Right ventricle myocardium inferior (tissue), 1 donor: Measurements from ENCODE around the gene TRIM9. TPM values are rescaled to one million over a fixed set of nuclear protein-coding genes. Genes with fewer than 3 reads are reported as not detected.
"Not testable (repeated sequence)": the region's sequence is repeated elsewhere in the genome, so short reads cannot be mapped to it uniquely, and the experiment has no call there.

ENCODE experiments used
- ATAC-seq: fragments of 200-7000 bp; cut with Tn5 transposase; one replicate; pipeline ENCODE4 v1.9.1; 2020; ENCODE audit warnings: mild to moderate bottlenecking, moderate library complexity
- DNase-seq: peaks from one replicate; pipeline ENCODE4 v3.0.0; 2021; ENCODE audit errors: missing footprints
- intact Hi-C: fragments of 100-400 bp; cut with DNase I; formaldehyde crosslinking; loops from one replicate; pipeline ENCODE4 v1.11.0; 2022
- total RNA-seq: library from RNA; stranded (reverse); fragmentation: NEBNext Ultra II Directional; extraction: Animal tissue kit (Norgen Biotek cat#: 25700); gene quantifications from one replicate; pipeline ENCODE4 v1.2.1, GENCODE V29; 2021
- donor health status: DM: no; HTN: yes; CAD: no; lungs with severe emphysema.

Gene TRIM9
- total RNA-seq, 1 donor from 2014 or later: 0.62 TPM

DNA sequence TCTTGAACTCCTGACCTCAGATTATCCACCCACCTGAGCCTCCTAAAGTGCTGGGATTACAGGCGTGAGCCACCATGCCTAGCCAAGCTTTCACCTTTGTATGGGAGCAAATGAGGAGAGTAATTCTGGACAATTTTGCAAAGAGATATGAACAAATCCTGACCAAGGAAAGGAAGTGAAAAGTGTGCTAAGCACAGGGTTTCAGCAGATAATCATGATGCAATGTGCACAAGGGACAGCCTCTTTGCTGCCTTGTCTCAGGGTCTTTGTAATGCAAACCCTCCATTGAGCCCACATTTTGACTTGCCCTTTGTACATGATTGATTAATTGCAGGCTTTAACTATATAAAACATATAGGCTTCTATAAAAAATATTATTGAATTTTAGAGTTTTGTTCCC is 141.4 kb downstream of the TRIM9 start:
- intact Hi-C loops: loop anchor here (10.0 kb wide), 1 partner anchor 141 kb away; the partner anchor contains the start of gene TRIM9
- DNase-seq: no peak
- no peak for ATAC-seq

DNA sequence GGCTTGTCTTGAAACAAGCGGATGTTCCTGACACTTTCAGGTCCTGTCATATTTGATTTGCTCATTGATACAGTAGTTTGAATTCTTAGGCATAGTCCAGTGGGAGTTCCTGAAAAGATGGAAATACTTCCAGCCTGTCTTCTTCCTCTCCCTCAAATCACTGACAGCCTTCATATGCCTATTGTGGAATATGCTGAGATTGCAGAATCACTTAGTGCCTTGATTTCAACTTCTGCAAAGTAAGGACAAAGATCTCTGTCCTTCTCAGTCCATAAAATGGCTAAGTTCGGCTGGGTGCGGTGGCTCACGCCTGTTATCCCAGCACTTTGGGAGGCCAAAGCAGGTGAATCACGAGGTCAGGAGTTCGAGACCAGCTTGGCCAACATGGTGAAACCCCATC is 143.9 kb downstream of the TRIM9 start:
- DNase-seq (no peak), ATAC-seq (no peak)
- intact Hi-C loops: loop anchor here (10.0 kb wide), 1 partner anchor 144 kb away; the partner anchor contains the start of gene TRIM9

- intact Hi-C loops: no loop called here
- no peak for ATAC-seq
- no peak for DNase-seq
Observed at GRCh38 chr14:50948205-50948604, 146.7 kb downstream of the TRIM9 start.

- DNase-seq (no peak), ATAC-seq (no peak)
- intact Hi-C loops: no loop called here
Observed at GRCh38 chr14:50947446-50947845, 147.5 kb downstream of the TRIM9 start.

GRCh38 chr14:50946234-50946935 is 148.5 kb downstream of the TRIM9 start:
- intact Hi-C loops: no loop called here
- no peak for DNase-seq
- no peak for ATAC-seq

GRCh38 chr14:50944647-50945413 is 150.1 kb downstream of the TRIM9 start:
- DNase-seq: peak; percentile 75
- intact Hi-C loops: no loop called here
- ATAC-seq: peak; percentile 66

- ATAC-seq (peak; percentile 96), DNase-seq (peak; percentile 95)
- intact Hi-C loops: no loop called here
Observed at GRCh38 chr14:50943943-50944646, 150.8 kb downstream of the TRIM9 start, which contains the start of gene PYGL. Gene PYGL (minus strand): TSS chr14:50944483. CDS start chr14:50944403, 80 bp downstream.

DNA sequence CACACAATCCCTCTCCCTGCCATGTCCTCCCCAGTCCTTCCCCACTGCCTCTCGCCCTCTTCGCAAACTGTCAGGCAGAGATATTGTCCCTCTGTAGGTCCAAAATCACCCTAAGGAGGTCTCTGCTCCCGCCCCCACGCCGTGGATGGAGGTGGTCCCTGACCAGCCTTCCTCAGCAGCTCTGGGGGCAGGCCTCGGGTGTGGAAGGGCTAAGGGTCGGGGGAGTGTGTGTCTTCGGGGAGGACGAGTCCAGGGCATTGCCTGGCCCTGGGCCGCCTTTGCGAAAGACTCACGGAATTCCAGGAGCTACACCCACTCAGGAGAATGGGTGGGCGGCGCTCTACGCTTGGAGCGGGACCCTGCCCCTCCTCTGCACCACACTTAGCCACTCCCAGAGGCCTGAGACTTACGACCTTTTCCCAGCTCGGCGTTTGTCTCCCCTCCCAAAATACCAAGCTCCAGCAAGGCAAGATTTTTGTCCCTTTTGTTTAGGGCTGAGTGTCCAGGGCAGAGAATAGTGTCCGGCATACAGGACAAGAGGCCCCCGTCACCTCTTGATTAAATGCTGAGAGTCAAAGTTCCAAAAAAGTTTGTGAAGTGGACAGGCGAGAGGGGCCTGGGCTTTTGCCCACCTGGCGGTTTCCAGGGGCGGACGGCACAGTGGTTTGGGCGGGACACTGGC is 151.5 kb downstream of the TRIM9 start:
- intact Hi-C loops: no loop called here
- DNase-seq (peak; percentile 84), ATAC-seq (peak; percentile 79)

DNA sequence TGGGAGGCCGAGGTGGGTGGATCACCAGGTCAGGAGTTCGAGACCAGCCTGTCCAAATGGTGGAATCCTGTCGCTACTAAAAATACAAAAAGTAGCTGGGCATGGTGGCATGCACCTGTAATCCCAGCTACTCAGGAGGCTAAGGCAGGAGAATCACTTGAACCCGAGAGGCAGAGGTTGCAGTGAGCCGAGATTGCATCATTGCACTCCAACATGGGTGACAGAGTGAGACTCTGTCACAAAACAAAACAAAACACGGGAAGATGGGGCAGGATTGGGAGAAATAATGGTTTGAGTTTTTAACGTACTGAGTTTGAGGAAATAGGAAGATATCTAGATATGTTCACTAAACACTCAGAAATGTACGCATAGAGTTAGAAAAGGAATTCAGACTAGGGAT is 153.3 kb downstream of the TRIM9 start:
- DNase-seq, ATAC-seq, intact Hi-C loops: not testable (repeated sequence)

GRCh38 chr14:50941151-50941550 is 153.8 kb downstream of the TRIM9 start:
- intact Hi-C loops: no loop called here
- no peak for DNase-seq
- ATAC-seq: no peak

DNA sequence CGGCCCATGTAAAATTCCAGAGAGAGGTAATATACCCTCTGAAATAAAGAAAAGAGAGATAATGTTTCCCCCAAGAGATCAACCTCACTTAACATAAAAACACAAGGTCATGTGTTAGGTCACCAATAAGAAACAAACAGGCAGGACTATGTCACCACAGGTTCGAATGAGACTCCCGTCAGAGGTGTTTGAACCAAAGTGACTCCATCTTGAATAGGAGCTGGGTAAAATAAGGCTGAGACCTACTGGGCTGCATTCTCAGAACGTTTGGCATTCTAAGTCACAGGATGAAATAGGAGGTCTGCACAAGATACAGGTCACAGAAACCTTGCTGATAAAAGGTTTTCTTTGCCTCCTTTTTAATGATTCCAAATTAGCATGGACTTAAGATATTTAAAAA is 157.1 kb downstream of the TRIM9 start:
- DNase-seq (no peak), ATAC-seq (no peak)
- intact Hi-C loops: no loop called here

DNA sequence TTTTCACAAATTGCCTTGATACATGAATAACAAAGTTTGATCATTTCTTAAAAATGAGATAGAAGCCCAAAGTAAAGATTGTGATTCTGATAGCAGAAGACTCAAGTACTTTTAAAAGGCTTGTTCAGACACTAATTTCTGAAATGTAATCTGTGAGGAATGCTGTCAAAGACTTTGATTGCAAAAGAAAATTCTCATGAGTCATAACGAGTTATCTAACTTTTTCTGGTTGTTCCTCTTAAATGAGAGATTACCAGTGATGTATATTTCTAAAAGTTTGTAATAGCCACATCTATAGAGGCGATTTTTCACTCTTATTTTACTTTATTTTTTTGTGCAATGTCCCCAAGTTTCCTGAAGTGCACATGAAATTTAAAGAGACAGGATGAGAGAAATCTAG is 157.6 kb downstream of the TRIM9 start:
- intact Hi-C loops: no loop called here
- no peak for ATAC-seq
- DNase-seq: no peak

GRCh38 chr14:50936882-50937281 is 158.0 kb downstream of the TRIM9 start:
- intact Hi-C loops: no loop called here
- ATAC-seq: no peak
- DNase-seq: no peak

DNA sequence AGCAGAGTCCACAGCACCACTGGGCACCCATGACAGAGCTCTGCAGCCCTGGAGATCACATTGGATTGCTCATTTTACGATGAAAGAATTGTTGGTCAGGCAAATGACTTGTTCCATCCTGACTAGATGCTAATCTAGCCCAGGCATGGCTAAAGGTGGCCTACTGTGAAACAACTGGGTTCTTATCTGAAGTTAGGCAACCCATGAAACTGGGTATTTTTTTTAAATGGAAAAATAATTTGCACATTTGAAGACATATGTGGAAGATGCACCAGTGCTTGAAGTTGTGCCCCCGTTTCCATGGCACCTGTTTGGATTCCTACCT is 158.9 kb downstream of the TRIM9 start:
- intact Hi-C loops: no loop called here
- ATAC-seq (no peak), DNase-seq (no peak)

DNA sequence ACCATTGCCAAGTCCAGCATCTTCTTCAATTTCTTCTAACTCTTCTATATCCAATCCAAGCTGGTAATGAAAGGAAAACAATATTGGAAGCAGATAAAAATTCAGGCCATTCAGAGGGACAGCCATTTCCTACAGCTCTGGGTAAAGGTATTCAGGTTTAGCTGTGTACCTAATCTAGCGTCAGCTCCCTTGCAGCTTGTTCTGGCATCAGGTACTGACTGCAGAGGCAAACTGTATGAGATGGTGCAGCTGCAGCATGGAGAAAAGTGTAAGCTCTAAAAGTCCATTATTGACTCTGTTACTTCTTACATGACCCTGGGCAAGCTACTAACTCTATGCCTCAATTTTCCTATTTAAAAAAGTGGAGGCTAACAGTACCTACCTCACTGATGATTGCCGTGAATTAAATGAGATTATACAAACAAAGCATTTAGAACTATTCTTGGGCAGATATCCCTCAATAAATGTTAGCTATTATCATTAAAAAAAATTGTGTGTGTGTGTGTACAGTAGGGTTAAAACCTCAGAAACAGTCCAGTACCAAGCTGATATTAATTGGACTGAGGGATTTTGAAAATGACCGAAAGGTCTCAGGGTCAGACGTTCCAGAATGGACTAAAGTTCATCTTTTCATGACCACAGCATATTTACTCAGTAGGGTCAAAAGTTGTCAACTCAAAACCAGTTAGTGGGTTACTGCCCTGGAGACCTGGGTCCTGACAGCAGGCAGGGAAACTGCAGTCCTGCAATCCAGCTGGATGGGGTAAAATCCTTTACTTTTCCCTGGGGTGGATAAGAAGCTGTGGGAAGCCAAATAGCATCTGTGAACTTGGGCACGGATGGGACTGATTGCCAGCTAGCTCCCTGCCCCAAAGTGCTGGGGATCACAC is 159.5 kb downstream of the TRIM9 start:
- ATAC-seq: no peak
- no peak for DNase-seq
- intact Hi-C loops: no loop called here

DNA sequence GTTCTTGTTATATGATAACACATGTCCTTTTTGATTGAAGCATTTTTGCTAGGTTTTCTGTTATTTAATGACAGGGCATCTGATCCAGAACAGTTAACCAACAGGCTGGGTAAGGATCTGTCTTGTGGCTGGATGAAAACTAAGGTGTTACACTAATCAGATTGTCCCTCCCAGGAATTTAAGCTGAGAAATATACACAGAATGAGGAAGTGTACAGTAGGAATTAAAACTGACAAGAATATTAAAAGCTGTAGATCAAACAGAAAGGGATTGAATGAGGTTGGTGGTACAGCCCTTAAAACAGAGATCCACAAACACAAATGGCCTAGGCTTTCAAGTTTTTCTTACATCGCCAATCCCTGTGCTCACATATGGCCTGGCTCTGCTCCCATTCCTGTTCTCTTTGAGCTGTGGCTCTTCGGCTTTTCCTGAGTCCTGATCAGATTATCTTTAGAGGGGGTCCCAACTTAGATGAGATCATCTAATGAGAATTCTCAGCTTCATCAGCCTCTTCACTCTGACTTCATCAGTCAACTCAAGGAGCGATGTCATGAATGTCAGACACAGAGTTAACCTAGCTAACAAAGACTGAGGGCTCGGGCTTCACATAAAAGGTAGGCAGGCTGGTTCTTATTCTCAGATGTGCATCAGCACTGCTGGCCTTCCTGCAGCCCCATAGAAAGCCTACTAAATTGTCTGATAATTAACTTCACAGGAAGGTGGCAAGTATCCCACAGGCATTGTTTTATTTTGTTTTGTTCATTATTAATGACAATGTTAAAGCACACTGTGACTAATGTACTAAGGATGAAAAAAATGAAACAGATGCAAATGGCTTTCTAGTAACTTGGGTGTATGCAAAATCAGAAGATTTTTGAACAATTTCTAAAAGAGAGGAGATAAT is 162.1 kb downstream of the TRIM9 start:
- no peak for ATAC-seq
- no peak for DNase-seq
- intact Hi-C loops: no loop called here

DNA sequence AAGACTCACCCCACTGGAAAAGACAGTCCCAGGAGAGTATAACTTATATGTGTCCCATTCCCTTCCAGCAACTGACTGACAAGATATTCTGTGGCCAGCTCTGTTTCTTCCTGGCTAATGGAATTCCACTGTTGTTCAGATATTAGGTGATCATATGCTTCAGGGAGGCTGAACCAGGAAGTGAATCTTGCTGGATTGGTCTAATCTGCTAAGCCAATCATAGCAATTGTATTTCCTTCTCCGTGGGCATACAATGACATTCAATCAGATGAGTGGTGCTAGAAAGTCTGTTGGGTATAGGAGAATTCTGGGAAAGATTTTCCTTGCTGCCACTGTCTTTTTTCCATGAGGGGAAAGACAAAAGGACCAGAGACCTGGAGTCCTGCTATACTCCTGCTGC is 162.7 kb downstream of the TRIM9 start:
- intact Hi-C loops: no loop called here
- DNase-seq: no peak
- no peak for ATAC-seq
